GM12878 (cell line): ENCODE results near the gene ADGRD2. TPM values are rescaled to one million over a fixed set of nuclear protein-coding genes. Genes with fewer than 3 reads are reported as not detected.

ENCODE experiments used
- ATAC-seq: fragments of 200-7000 bp; cut with Tn5 transposase; 3 replicates; pipeline ENCODE4 v1.9.1; 2020; ENCODE audit warnings: mild to moderate bottlenecking, moderate library complexity
- BruUV-seq: library from RNA; stranded (reverse); fragments of 400-500 nt; replicated peaks from 2 replicates; lab custom pipeline; 2021; lab: Mats Ljungman, UMichigan
- CTCF ChIA-PET: fragments of 300-600 bp; sonication (Branson Sonifier 250); formaldehyde crosslinking; extraction: SDS; loops from one replicate; lab custom pipeline; 2021; ENCODE audit warnings: inconsistent platforms; lab: Yijun Ruan, JAX
- POLR2A ChIA-PET: fragments of 350-600 bp; formaldehyde crosslinking; extraction: SDS; loops from one replicate; lab custom pipeline; 2021; ENCODE audit warnings: inconsistent platforms; lab: Charles Lee
- RAD21 ChIA-PET: fragments of 300-600 bp; sonication (Branson Sonifier 250); formaldehyde crosslinking; loops from one replicate; lab custom pipeline; 2023; ENCODE audit warnings: antibody characterized with exemption; ENCODE audit not compliant: unreplicated experiment; lab: Charles Lee
- SMC1A ChIA-PET: fragments of 300-600 bp; sonication (Branson Sonifier 250); formaldehyde crosslinking; loops from one replicate; lab custom pipeline; 2023; ENCODE audit not compliant: unreplicated experiment, uncharacterized antibody; lab: Charles Lee
- DNase-seq: peaks from one replicate; pipeline ENCODE4 v3.0.0-alpha.2; 2011; ENCODE audit warnings: low read depth, low spot score
- FAIRE-seq: peaks from 3 replicates; lab custom pipeline; 2011; peaks lifted over from hg19 to GRCh38; lab: Jason Lieb, UNC
- H2AFZ ChIP-seq: 2 replicates; pipeline ENCODE4 v1.6.0; 2011; ENCODE audit warnings: low read depth, low read length, control low read depth; ENCODE audit not compliant: control insufficient read depth
- H3K27ac ChIP-seq: 2 replicates; pipeline ENCODE4 v1.5.1; 2011; ENCODE audit warnings: control low read depth; ENCODE audit not compliant: control insufficient read depth, insufficient read depth
- H3K27me3 ChIP-seq, 2 experiments: replicated peaks in 1 of 2; 2 replicates each; pipeline versions ENCODE4 v1.6.0 to v1.6.1; 2011; ENCODE audit warnings: low read length in 1 of 2; ENCODE audit not compliant: control insufficient read depth in 2 of 2, insufficient read depth in 2 of 2
- H3K36me3 ChIP-seq, 2 experiments: 2 replicates each; pipeline ENCODE4 v1.5.1; 2011; ENCODE audit warnings: low read length in 1 of 2; ENCODE audit not compliant: control insufficient read depth in 2 of 2, insufficient read depth in 2 of 2
- H3K4me1 ChIP-seq: 2 replicates; pipeline ENCODE4 v1.6.1; 2011; ENCODE audit warnings: mild to moderate bottlenecking, low read length, moderate library complexity, mixed read lengths; ENCODE audit not compliant: control insufficient read depth, insufficient read depth
- H3K4me2 ChIP-seq: 2 replicates; pipeline ENCODE4 v1.6.0; 2011; ENCODE audit warnings: control low read depth; ENCODE audit not compliant: control insufficient read depth, insufficient read depth
- H3K4me3 ChIP-seq: fragments of 200-600 bp; sonication (generic); 2 replicates; pipeline ENCODE4 v1.5.1; 2016
- H3K79me2 ChIP-seq: 2 replicates; pipeline ENCODE4 v1.6.0; 2011; ENCODE audit warnings: low read length; ENCODE audit not compliant: control insufficient read depth, insufficient read depth
- H3K9ac ChIP-seq: 2 replicates; pipeline ENCODE4 v1.8.0; 2011; ENCODE audit warnings: low read length, control low read depth, mixed read lengths; ENCODE audit not compliant: control insufficient read depth, insufficient read depth
- H3K9me3 ChIP-seq: replicated peaks from 3 replicates; pipeline ENCODE4 v1.5.1; 2011; ENCODE audit warnings: mild to moderate bottlenecking, low read length; ENCODE audit not compliant: control insufficient read depth, insufficient read depth
- H4K20me1 ChIP-seq: 2 replicates; pipeline ENCODE4 v1.6.0; 2011; ENCODE audit not compliant: control insufficient read depth, insufficient read depth
- BRCA1 ChIP-seq: IDR thresholded peaks from 2 replicates; pipeline ENCODE4 v1.6.1; 2011; ENCODE audit warnings: low read depth, low read length, improper control_type of control experiment
- CREB1 ChIP-seq: IDR thresholded peaks from 2 replicates; pipeline ENCODE4 v1.6.1; 2012; ENCODE audit warnings: low read depth, mild to moderate bottlenecking, inconsistent platforms
- JUNB ChIP-seq: IDR thresholded peaks from 2 replicates; pipeline ENCODE4 v1.6.1; 2016; ENCODE audit warnings: antibody characterized with exemption, mild to moderate bottlenecking
- JUND ChIP-seq: IDR thresholded peaks from 2 replicates; pipeline ENCODE4 v1.6.1; 2012; ENCODE audit warnings: low read depth, mild to moderate bottlenecking, low read length, improper control_type of control experiment, moderate library complexity
- RUNX3 ChIP-seq: IDR thresholded peaks from 2 replicates; pipeline ENCODE4 v1.6.1; 2012; ENCODE audit warnings: low read length, inconsistent platforms
- SRF ChIP-seq, 2 experiments: IDR thresholded peaks; 2 replicates each; pipeline ENCODE4 v1.6.1; 2011; ENCODE audit warnings: low read depth in 2 of 2, low read length in 2 of 2, mild to moderate bottlenecking in 1 of 2, moderate library complexity in 1 of 2
- TBL1XR1 ChIP-seq: IDR thresholded peaks from 2 replicates; pipeline ENCODE4 v1.6.1; 2012; ENCODE audit warnings: low read depth, low read length, improper control_type of control experiment
- ZNF24 ChIP-seq: fragments of 450-650 bp; IDR thresholded peaks from 2 replicates; pipeline ENCODE4 v1.6.1; 2017; ENCODE audit warnings: antibody characterized with exemption, mild to moderate bottlenecking
- WGBS: methylation state at CpG from one replicate; pipeline ENCODE4 v1.1.6; 2016; ENCODE audit warnings: low lambda C conversion rate; ENCODE audit not compliant: insufficient replicate concordance, insufficient coverage; ENCODE audit errors: missing lambda C conversion rate; 5-methylcytosine and 5-hydroxymethylcytosine counted together
- in situ Hi-C: fragments of 300-500 bp; cut with MboI; formaldehyde crosslinking; loops from 9 replicates; pipeline ENCODE4 v1.14.3; 2018; ENCODE audit warnings: mixed read lengths
- intact Hi-C: fragments of 100-400 bp; cut with micrococcal nuclease; formaldehyde crosslinking; loops from one replicate; pipeline ENCODE4 v1.14.2; 2022; ENCODE audit not compliant: unreplicated experiment
- polyA plus RNA-seq, 11 experiments: library from polyadenylated mRNA; depleted of rRNA in 4 of 11; unstranded in 6 of 11; stranded (reverse) in 5 of 11; fragments of >200 nt; fragmentation: Nextera tagmentation in 4 of 11; fragmentation: Illumina TruSeq in 1 of 11; extraction: Ambion mirVana in 4 of 11; extraction: Trizol in 1 of 11; gene quantifications; 1 replicate in 1 of 11; 2 replicates in 10 of 11; pipeline versions ENCODE4 v1.2.1 to v1.2.3, GENCODE V29; 2011 to 2016; ENCODE audit warnings: inconsistent platforms in 2 of 11, missing spikeins in 2 of 11, low read depth in 1 of 11
- total RNA-seq, 4 experiments: library from RNA; depleted of rRNA in 3 of 4; stranded (reverse); fragments of >200 nt in 3 of 4; fragmentation: Illumina TruSeq in 1 of 4; extraction: Trizol in 1 of 4; gene quantifications; 2 replicates each; pipeline versions ENCODE4 v1.2.1 to v1.2.3, GENCODE V29; 2013 to 2021
- TF ChIP-seq, protein P1 (sequence below): fragments of 450-650 bp; IDR thresholded peaks from 2 replicates; pipeline ENCODE4 v1.6.1; 2016; ENCODE audit warnings: mild to moderate bottlenecking
- TF ChIP-seq, protein P2 (sequence below): IDR thresholded peaks from 2 replicates; pipeline ENCODE4 v1.6.1; 2011; ENCODE audit warnings: low read depth, mild to moderate bottlenecking, low read length, moderate library complexity, borderline replicate concordance; ENCODE audit errors: extremely low read depth
- TF ChIP-seq, protein P3 (sequence below): fragments of 450-650 bp; formaldehyde crosslinking; IDR thresholded peaks from 2 replicates; pipeline ENCODE4 v1.4.0; 2022; ENCODE audit warnings: mild to moderate bottlenecking, moderate library complexity

The ADGRD2 gene
- total and polyA plus RNA-seq, 10 of the 15 experiments (the other 5 are each of a cell fraction or from before 2014, with no cell fraction given) = not detected

DNA sequence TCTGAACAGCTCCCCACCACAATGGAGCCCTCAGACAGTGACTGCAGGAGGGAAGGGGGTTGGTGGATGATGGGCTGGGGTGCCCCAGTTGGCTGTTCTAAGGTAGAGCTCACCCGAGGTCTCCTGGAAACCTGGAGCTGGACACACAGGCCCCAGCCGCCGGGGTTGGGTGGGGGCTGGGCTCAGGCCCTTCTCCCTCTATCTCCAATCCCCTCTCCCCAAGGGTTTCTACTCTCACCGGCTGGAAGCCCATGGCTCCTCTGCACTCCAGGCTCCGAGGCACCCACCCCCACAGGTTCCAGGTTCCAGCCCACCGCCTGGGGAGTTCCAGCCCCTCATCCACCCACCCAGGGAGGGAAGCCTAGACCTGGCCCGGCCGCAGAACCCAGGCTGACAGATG, 56.2 kb downstream of the ADGRD2 start:
- BruUV-seq = no TSS peak
- no peak overlapping the region for H3K4me2 ChIP-seq
- no peak for TF ChIP-seq TBL1XR1
- TF ChIP-seq, all 136 proteins: peak for 0
- DNase-seq (no peak), FAIRE-seq (no peak), ATAC-seq (no peak)
- Histone ChIP-seq H3K9ac (no peak overlapping the region), H3K36me3 (no peaks in the 10 kb centered on the region), H3K4me1 (no peaks in the 10 kb centered on the region), H3K79me2 (no peaks in the 10 kb centered on the region), H3K9me3 (no peaks in the 10 kb centered on the region), H4K20me1 (no peaks in the 10 kb centered on the region), H3K27ac (no peak overlapping the region), H3K27me3 (peaks cover 9 to 10% of the 10 kb centered on the region in 2 experiments; a peak in 3 of 4 replicates), H2AFZ (no peak overlapping the region), H3K4me3 (no peak overlapping the region)
- WGBS = 62% methylated on average over 5 of the region's 8 CpGs
- in situ Hi-C loops (no loop called here), intact Hi-C loops (no loop called here)
- RAD21 ChIA-PET = no interaction called here
- CTCF ChIA-PET = no interaction called here
- SMC1A ChIA-PET = no interaction called here
- POLR2A ChIA-PET = no interaction called here

DNA sequence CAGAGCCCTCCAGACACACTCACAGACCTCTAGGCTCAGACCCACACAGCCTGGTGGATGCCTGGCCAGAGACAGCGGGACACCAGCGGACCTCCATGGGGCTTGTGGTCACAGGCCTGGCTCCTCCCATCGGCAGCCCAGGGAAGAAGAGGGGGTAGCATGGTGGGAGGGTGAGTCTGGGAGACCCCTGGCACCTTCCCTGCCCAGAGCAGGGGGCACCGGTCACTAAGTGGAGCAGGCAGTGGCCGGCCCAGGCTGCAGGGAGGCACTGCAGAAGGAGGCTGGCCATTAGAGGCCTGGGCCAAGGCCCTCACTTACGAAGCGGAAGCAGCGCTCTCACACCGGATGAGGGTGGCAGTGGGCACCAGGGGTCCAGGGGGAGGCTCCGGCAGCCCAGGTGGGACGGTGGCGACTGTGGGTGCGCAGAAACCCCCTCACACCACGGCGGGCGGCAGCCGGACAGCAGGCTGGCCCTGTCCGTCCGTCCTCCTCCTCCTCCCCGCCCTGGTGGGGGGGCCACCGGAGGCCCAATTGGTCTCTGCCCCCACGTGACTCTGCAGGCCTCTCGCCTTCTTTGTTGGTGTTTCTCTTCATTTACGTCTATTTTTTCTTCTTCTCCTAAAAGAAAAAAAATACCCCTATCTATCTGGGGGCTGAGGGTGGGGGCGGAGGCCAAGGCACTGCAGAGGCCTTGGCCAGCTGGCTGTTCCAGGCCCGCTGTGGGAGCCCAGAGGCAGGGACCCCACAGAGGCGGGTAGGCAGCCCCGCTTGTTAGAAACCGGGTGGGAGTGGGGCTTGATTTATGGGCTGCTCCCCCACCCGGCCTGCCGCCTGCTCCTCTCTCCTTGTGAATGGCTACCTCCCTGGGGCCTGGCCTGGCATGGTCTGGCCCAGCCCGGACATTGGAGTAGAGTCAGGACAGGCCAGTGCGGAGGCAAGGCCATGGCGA, 57.0 kb downstream of the ADGRD2 start, which contains the start of gene NR5A1:
Gene NR5A1 (minus strand): TSS at position 469 of the 949 bp plus-strand sequence. CDS start 4,004 bp downstream, outside the sequence.
- TF ChIP-seq, protein P1, sequence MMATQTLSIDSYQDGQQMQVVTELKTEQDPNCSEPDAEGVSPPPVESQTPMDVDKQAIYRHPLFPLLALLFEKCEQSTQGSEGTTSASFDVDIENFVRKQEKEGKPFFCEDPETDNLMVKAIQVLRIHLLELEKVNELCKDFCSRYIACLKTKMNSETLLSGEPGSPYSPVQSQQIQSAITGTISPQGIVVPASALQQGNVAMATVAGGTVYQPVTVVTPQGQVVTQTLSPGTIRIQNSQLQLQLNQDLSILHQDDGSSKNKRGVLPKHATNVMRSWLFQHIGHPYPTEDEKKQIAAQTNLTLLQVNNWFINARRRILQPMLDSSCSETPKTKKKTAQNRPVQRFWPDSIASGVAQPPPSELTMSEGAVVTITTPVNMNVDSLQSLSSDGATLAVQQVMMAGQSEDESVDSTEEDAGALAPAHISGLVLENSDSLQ = no peak
- no peak for TF ChIP-seq ZNF24
- TF ChIP-seq, protein P2, sequence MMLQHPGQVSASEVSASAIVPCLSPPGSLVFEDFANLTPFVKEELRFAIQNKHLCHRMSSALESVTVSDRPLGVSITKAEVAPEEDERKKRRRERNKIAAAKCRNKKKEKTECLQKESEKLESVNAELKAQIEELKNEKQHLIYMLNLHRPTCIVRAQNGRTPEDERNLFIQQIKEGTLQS = no peak
- no peak for TF ChIP-seq SRF (IDR thresholded peaks at IDR 0.05; ENCODE audit: low read depth in 2 of 2, low read length in 2 of 2)
- TF ChIP-seq BRCA1 = no peak
- TF ChIP-seq CREB1 = no peak
- no peak for TF ChIP-seq RUNX3
- no peak for TF ChIP-seq JUND
- TF ChIP-seq, protein P3, sequence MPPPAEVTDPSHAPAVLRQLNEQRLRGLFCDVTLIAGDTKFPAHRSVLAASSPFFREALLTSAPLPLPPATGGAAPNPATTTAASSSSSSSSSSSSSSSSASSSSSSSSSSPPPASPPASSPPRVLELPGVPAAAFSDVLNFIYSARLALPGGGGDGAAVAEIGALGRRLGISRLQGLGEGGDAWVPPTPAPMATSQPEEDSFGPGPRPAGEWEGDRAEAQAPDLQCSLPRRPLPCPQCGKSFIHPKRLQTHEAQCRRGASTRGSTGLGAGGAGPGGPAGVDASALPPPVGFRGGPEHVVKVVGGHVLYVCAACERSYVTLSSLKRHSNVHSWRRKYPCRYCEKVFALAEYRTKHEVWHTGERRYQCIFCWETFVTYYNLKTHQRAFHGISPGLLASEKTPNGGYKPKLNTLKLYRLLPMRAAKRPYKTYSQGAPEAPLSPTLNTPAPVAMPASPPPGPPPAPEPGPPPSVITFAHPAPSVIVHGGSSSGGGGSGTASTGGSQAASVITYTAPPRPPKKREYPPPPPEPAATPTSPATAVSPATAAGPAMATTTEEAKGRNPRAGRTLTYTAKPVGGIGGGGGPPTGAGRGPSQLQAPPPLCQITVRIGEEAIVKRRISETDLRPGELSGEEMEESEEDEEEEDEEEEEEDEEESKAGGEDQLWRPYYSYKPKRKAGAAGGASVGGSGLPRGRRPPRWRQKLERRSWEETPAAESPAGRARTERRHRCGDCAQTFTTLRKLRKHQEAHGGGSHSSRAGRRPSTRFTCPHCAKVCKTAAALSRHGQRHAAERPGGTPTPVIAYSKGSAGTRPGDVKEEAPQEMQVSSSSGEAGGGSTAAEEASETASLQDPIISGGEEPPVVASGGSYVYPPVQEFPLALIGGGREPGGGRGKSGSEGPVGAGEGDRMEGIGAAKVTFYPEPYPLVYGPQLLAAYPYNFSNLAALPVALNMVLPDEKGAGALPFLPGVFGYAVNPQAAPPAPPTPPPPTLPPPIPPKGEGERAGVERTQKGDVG (CRISPR knock-in tag) = no peak
- no peak for TF ChIP-seq JUNB
- BruUV-seq = no TSS peak
- ATAC-seq = no peak
- Histone ChIP-seq H3K4me2 (no peak within 1 kb of the TSS), H2AFZ (no peak within 1 kb of the TSS), H3K4me3 (no peak within 1 kb of the TSS), H3K27me3 (peaks cover 7 to 9% of the 10 kb centered on the region in 2 experiments; a peak in 3 of 4 replicates), H3K27ac (no peak within 1 kb of the TSS), H3K9ac (no peak within 1 kb of the TSS), H3K4me1 (no peaks in the 10 kb centered on the region), H4K20me1 (no peaks in the 10 kb centered on the region), H3K79me2 (no peaks in the 10 kb centered on the region), H3K9me3 (no peaks in the 10 kb centered on the region), H3K36me3 (no peaks in the 10 kb centered on the region)
- intact Hi-C loops = no loop called here
- RAD21 ChIA-PET = no interaction called here
- POLR2A ChIA-PET = no interaction called here
- in situ Hi-C loops = no loop called here
- SMC1A ChIA-PET = no interaction called here
- no peak for FAIRE-seq
- 70% methylated on average over 31 of the region's 34 CpGs for WGBS
- CTCF ChIA-PET = no interaction called here
- no peak for DNase-seq
